GM23338 (cell line): ENCODE results near the gene ZFAND6. TPM values are rescaled to one million over a fixed set of nuclear protein-coding genes. Genes with fewer than 3 reads are reported as not detected.

Experiments used
- ATAC-seq: fragments of 200-7000 bp; cut with Tn5 transposase; 3 replicates; pipeline ENCODE4 v1.9.1; 2020
- DNase-seq: peaks from one replicate; pipeline ENCODE4 v3.0.0-alpha.2; 2015; ENCODE audit warnings: low spot score
- H2AFZ ChIP-seq: fragments of 200-600 bp; sonication (generic); 2 replicates; pipeline ENCODE4 v1.8.0; 2016; ENCODE audit warnings: antibody characterized with exemption, mild to moderate bottlenecking, moderate library complexity
- H3F3A ChIP-seq: fragments of 200-600 bp; sonication (generic); replicated peaks from 2 replicates; pipeline ENCODE4 v1.8.0; 2017; ENCODE audit warnings: antibody characterized with exemption, mixed run types, low read depth
- H3K27ac ChIP-seq: fragments of 200-600 bp; sonication (generic); 2 replicates; pipeline ENCODE4 v1.6.1; 2016; ENCODE audit warnings: low read depth
- H3K27me3 ChIP-seq: fragments of 200-600 bp; sonication (generic); 2 replicates; pipeline ENCODE4 v1.8.0; 2016; ENCODE audit warnings: mild to moderate bottlenecking, mixed run types, moderate library complexity; ENCODE audit not compliant: insufficient read depth
- H3K36me3 ChIP-seq: fragments of 200-600 bp; sonication (generic); 2 replicates; pipeline ENCODE4 v1.8.0; 2016; ENCODE audit warnings: mild to moderate bottlenecking; ENCODE audit not compliant: insufficient read depth
- H3K4me1 ChIP-seq: fragments of 200-600 bp; sonication (generic); 2 replicates; pipeline ENCODE4 v1.8.0; 2016; ENCODE audit warnings: mild to moderate bottlenecking, moderate library complexity; ENCODE audit not compliant: insufficient read depth
- H3K4me2 ChIP-seq: fragments of 200-600 bp; sonication (generic); 2 replicates; pipeline ENCODE4 v1.7.1; 2017; ENCODE audit warnings: mixed run types
- H3K4me3 ChIP-seq: fragments of 200-600 bp; sonication (generic); 2 replicates; pipeline ENCODE4 v1.6.1; 2016; ENCODE audit warnings: mixed run types
- H3K79me2 ChIP-seq: fragments of 200-600 bp; sonication (generic); replicated peaks from 2 replicates; pipeline ENCODE4 v1.8.0; 2017; ENCODE audit warnings: mild to moderate bottlenecking; ENCODE audit not compliant: insufficient read depth
- H3K9me2 ChIP-seq: fragments of 200-600 bp; sonication (generic); 2 replicates; pipeline ENCODE4 v1.8.0; 2017; ENCODE audit not compliant: insufficient read depth
- H4K20me1 ChIP-seq: fragments of 200-600 bp; sonication (generic); replicated peaks from 2 replicates; pipeline ENCODE4 v1.8.0; 2017; ENCODE audit warnings: mild to moderate bottlenecking; ENCODE audit not compliant: insufficient read depth
- H3K27ac Mint-ChIP-seq: 2 replicates; pipeline ENCODE4 v1.8.0; 2020; ENCODE audit warnings: inconsistent platforms, mild to moderate bottlenecking, moderate library complexity, mixed read lengths
- H3K27me3 Mint-ChIP-seq: 3 replicates; pipeline ENCODE4 v1.8.0; 2022; ENCODE audit warnings: low read depth, mild to moderate bottlenecking, moderate library complexity, mixed read lengths, inconsistent platforms; ENCODE audit not compliant: insufficient read depth, poor library complexity
- H3K36me3 Mint-ChIP-seq: 3 replicates; pipeline ENCODE4 v1.8.0; 2021; ENCODE audit warnings: low read depth, mild to moderate bottlenecking, inconsistent platforms, moderate library complexity, mixed read lengths
- H3K4me1 Mint-ChIP-seq: 3 replicates; pipeline ENCODE4 v1.8.0; 2020; ENCODE audit warnings: mild to moderate bottlenecking, inconsistent platforms, mixed read lengths
- H3K4me3 Mint-ChIP-seq: 3 replicates; pipeline ENCODE4 v1.8.0; 2021; ENCODE audit warnings: moderate library complexity, mild to moderate bottlenecking, inconsistent platforms, mixed read lengths
- H3K9me3 Mint-ChIP-seq: 3 replicates; pipeline ENCODE4 v1.8.0; 2020; ENCODE audit warnings: moderate library complexity, mild to moderate bottlenecking, inconsistent platforms, mixed read lengths
- EZH2 ChIP-seq: fragments of 200-600 bp; sonication (generic); IDR thresholded peaks from one replicate; pipeline ENCODE4 v1.8.0; 2017; ENCODE audit warnings: antibody characterized with exemption, mild to moderate bottlenecking, low read depth; ENCODE audit not compliant: unreplicated experiment
- EZH2phosphoT487 ChIP-seq: fragments of 200-600 bp; sonication (generic); IDR thresholded peaks from one replicate; pipeline ENCODE4 v1.8.1; 2018; ENCODE audit warnings: antibody characterized with exemption; ENCODE audit not compliant: unreplicated experiment
- JUNB ChIP-seq: IDR thresholded peaks from one replicate; pipeline ENCODE4 v1.6.1; 2016; ENCODE audit warnings: antibody characterized with exemption; ENCODE audit not compliant: unreplicated experiment
- NANOG ChIP-seq: IDR thresholded peaks from 2 replicates; pipeline ENCODE4 v1.6.1; 2016; ENCODE audit warnings: antibody characterized with exemption, borderline replicate concordance
- POLR2AphosphoS5 ChIP-seq: IDR thresholded peaks from 2 replicates; pipeline ENCODE4 v1.6.1; 2016; ENCODE audit warnings: antibody characterized with exemption, low read depth
- STAT1 ChIP-seq: IDR thresholded peaks from one replicate; pipeline ENCODE4 v1.6.1; 2016; ENCODE audit warnings: antibody characterized with exemption; ENCODE audit not compliant: unreplicated experiment
- ZNF114 ChIP-seq: fragments of 250-450 bp; sonication (Bioruptor Pico); IDR thresholded peaks from 2 replicates; pipeline ENCODE4 v1.5.0; 2020; ENCODE audit warnings: mild to moderate bottlenecking, moderate library complexity
- ZNF331 ChIP-seq: fragments of 250-450 bp; sonication (Bioruptor Pico); IDR thresholded peaks from 2 replicates; pipeline ENCODE4 v1.5.0; 2020; ENCODE audit warnings: low read depth, mild to moderate bottlenecking, moderate library complexity
- polyA plus RNA-seq: library from polyadenylated mRNA; unstranded; fragments of >200 nt; fragmentation: Nextera tagmentation; extraction: Ambion mirVana; gene quantifications from 2 replicates; pipeline ENCODE4 v1.2.1, GENCODE V29; 2016
- total RNA-seq: library from RNA; depleted of rRNA; stranded (reverse); fragments of >200 nt; shearing (Covaris generic); gene quantifications from 2 replicates; pipeline ENCODE4 v1.2.3, GENCODE V29; 2014
- TF ChIP-seq, protein P1 (sequence below), 2 experiments: fragments of 200-600 bp in 1 of 2; sonication (generic) in 1 of 2; conservative IDR thresholded peaks; 2 replicates each; pipeline versions ENCODE4 v1.5.1 to v1.6.1; 2016 to 2017; ENCODE audit warnings: antibody characterized with exemption in 2 of 2, low read depth in 2 of 2, mild to moderate bottlenecking in 2 of 2, moderate library complexity in 1 of 2
- TF ChIP-seq, protein P2 (sequence below): IDR thresholded peaks from 2 replicates; pipeline ENCODE4 v1.6.1; 2016; ENCODE audit warnings: antibody characterized with exemption
- TF ChIP-seq, protein P3 (sequence below): IDR thresholded peaks from one replicate; pipeline ENCODE4 v1.6.1; 2018; ENCODE audit warnings: antibody characterized with exemption; ENCODE audit not compliant: unreplicated experiment

ZFAND6 gene
- total and polyA plus RNA-seq, 2 experiments from 2014 or later = 205 to 292 TPM

DNA sequence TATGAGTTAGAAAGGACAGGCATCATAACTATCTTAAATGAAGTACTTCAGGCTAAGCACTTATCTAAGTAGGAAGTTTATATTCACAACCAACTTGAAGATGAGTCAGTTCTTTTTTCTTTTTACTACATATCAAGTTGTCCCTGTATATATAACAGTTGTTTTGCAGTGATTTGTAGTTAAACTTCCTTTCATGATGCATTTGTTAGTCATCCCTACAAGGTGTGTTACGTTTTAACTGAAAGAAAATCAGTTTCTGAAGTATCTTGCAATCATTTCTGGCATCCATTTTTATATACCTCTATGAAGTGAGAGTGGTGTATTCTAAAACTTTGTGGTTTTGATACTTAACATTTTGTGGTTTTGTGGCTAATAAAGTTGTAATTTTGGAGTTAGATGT is 46.1 kb downstream of the ZFAND6 start (continued):
- TF ChIP-seq, protein P1, sequence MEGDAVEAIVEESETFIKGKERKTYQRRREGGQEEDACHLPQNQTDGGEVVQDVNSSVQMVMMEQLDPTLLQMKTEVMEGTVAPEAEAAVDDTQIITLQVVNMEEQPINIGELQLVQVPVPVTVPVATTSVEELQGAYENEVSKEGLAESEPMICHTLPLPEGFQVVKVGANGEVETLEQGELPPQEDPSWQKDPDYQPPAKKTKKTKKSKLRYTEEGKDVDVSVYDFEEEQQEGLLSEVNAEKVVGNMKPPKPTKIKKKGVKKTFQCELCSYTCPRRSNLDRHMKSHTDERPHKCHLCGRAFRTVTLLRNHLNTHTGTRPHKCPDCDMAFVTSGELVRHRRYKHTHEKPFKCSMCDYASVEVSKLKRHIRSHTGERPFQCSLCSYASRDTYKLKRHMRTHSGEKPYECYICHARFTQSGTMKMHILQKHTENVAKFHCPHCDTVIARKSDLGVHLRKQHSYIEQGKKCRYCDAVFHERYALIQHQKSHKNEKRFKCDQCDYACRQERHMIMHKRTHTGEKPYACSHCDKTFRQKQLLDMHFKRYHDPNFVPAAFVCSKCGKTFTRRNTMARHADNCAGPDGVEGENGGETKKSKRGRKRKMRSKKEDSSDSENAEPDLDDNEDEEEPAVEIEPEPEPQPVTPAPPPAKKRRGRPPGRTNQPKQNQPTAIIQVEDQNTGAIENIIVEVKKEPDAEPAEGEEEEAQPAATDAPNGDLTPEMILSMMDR (conservative IDR thresholded peaks at IDR 0.05; ENCODE audit: low read depth in 2 of 2) = no peak
- TF ChIP-seq ZNF114 (CRISPR knock-in tag) (no peak), NANOG (no peak), STAT1 (no peak), JUNB (no peak), EZH2phosphoT487 (no peak)

DNA sequence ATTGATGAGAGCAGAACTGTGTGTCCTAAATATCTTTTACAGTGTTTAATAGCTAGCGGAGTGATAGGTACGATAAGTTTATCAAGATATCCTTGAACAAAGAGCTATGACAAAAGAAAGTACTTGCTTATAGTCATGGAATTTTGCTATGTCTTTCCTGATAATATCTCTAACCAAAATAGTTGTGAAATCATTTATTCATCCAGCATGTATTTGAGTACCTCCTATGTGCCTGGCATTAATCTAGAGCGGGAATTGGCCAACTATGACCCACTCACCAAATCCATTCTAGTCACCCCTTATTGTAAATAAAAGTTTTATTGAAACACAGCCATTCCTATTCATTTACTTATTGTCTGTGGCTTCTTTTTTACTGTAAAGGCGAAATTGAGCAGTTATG is 46.6 kb downstream of the ZFAND6 start:
- H2AFZ ChIP-seq = no peak overlapping the region
- no peaks in the 10 kb centered on the region for H3K27me3 ChIP-seq
- Mint-ChIP-seq H3K9me3 (no peaks in the 10 kb centered on the region), H3K4me1 (peaks cover 15% of the 10 kb centered on the region), H3K27ac (peak overlapping the region; percentile 81), H3K36me3 (peaks cover 5% of the 10 kb centered on the region; the same call in 1 of the 3 replicates), H3K4me3 (no peak overlapping the region), H3K27me3 (no peaks in the 10 kb centered on the region)
- H3K79me2 ChIP-seq = peaks cover 99% of the 10 kb centered on the region
- DNase-seq (no peak), ATAC-seq (no peak)
- no peak overlapping the region for H3K4me3 ChIP-seq
- no peaks in the 10 kb centered on the region for H3F3A ChIP-seq
- H3K36me3 ChIP-seq = no peaks in the 10 kb centered on the region
- TF ChIP-seq JUNB (no peak), ZNF331 (CRISPR knock-in tag) (no peak), POLR2AphosphoS5 (no peak), STAT1 (no peak), EZH2 (no peak), NANOG (no peak)
- TF ChIP-seq, protein P1 (conservative IDR thresholded peaks at IDR 0.05; ENCODE audit: low read depth in 2 of 2) = no peak
- TF ChIP-seq, protein P2, sequence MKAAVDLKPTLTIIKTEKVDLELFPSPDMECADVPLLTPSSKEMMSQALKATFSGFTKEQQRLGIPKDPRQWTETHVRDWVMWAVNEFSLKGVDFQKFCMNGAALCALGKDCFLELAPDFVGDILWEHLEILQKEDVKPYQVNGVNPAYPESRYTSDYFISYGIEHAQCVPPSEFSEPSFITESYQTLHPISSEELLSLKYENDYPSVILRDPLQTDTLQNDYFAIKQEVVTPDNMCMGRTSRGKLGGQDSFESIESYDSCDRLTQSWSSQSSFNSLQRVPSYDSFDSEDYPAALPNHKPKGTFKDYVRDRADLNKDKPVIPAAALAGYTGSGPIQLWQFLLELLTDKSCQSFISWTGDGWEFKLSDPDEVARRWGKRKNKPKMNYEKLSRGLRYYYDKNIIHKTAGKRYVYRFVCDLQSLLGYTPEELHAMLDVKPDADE = no peak
- TF ChIP-seq, protein P3, sequence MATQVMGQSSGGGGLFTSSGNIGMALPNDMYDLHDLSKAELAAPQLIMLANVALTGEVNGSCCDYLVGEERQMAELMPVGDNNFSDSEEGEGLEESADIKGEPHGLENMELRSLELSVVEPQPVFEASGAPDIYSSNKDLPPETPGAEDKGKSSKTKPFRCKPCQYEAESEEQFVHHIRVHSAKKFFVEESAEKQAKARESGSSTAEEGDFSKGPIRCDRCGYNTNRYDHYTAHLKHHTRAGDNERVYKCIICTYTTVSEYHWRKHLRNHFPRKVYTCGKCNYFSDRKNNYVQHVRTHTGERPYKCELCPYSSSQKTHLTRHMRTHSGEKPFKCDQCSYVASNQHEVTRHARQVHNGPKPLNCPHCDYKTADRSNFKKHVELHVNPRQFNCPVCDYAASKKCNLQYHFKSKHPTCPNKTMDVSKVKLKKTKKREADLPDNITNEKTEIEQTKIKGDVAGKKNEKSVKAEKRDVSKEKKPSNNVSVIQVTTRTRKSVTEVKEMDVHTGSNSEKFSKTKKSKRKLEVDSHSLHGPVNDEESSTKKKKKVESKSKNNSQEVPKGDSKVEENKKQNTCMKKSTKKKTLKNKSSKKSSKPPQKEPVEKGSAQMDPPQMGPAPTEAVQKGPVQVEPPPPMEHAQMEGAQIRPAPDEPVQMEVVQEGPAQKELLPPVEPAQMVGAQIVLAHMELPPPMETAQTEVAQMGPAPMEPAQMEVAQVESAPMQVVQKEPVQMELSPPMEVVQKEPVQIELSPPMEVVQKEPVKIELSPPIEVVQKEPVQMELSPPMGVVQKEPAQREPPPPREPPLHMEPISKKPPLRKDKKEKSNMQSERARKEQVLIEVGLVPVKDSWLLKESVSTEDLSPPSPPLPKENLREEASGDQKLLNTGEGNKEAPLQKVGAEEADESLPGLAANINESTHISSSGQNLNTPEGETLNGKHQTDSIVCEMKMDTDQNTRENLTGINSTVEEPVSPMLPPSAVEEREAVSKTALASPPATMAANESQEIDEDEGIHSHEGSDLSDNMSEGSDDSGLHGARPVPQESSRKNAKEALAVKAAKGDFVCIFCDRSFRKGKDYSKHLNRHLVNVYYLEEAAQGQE = no peak
- no peak overlapping the region for H3K4me2 ChIP-seq
- no peak overlapping the region for H3K27ac ChIP-seq
- H3K4me1 ChIP-seq = peaks cover 12% of the 10 kb centered on the region
- no peaks in the 10 kb centered on the region for H3K9me2 ChIP-seq
- H4K20me1 ChIP-seq = peaks cover 43% of the 10 kb centered on the region
